ENCODE measurements around the gene CDKN1C.

DNA sequence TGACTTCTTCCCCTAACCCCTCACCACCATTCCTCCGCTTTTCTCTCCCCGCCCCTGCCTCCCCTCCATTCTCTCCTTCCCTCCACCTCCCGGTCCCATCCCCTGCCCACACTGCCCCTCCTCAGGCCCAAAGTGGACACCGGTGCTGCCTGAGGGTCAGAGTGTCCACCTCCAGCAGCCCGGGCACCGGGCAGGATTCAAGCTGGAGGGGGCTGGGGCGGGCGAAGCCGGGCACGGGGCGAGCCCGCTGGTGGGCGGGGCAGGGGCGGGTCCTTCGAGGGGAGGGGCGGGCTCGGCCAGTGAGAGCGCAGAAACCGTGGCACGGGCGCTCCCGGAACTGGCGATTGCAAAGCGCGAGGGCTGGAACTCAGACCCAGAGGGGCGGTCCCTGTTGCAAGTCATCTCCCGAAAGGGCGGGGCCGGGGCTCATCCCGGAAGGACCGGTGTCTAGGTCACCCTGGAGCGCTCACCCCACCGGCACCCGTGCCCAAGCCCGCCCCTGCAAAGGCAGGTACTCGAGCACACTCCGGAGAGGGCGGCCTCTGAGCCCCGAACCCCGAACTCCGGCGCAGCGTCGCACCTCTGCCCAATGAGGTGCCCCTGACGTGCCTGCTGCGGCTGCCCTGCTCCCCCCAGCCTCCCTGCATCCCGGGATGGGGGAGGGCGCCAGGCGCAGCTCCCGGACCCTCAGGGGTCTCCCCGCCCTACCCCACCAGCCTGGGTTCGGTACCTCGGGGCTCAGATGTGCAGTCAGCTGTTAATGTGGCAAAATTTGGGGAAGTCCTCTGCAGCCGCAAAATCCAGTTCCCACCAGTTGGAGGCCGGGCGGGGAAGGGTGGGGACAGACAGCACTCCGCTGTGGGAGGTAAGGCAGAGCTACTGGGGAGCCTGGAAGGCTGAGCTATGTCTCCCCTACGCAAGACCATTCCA, 16.5 kb upstream of the CDKN1C start:
- TF ChIP-seq POLR2AphosphoS5 (IDR thresholded peaks at IDR 0.05; ENCODE audit: low read depth, low read length) (peak; percentile 43; the same call in 1 of the 2 replicates), TAF1 (IDR thresholded peaks at IDR 0.05; ENCODE audit: borderline replicate concordance, insufficient read depth, low read length) (no peak), FOXP2 (optimal IDR thresholded peaks at IDR 0.05; ENCODE audit: borderline replicate concordance, extremely low read depth, extremely low read length, insufficient read depth) (no peak), SIN3A (IDR thresholded peaks at IDR 0.05; ENCODE audit: borderline replicate concordance, insufficient read depth, low read length) (no peak)
- TF ChIP-seq, protein P1, sequence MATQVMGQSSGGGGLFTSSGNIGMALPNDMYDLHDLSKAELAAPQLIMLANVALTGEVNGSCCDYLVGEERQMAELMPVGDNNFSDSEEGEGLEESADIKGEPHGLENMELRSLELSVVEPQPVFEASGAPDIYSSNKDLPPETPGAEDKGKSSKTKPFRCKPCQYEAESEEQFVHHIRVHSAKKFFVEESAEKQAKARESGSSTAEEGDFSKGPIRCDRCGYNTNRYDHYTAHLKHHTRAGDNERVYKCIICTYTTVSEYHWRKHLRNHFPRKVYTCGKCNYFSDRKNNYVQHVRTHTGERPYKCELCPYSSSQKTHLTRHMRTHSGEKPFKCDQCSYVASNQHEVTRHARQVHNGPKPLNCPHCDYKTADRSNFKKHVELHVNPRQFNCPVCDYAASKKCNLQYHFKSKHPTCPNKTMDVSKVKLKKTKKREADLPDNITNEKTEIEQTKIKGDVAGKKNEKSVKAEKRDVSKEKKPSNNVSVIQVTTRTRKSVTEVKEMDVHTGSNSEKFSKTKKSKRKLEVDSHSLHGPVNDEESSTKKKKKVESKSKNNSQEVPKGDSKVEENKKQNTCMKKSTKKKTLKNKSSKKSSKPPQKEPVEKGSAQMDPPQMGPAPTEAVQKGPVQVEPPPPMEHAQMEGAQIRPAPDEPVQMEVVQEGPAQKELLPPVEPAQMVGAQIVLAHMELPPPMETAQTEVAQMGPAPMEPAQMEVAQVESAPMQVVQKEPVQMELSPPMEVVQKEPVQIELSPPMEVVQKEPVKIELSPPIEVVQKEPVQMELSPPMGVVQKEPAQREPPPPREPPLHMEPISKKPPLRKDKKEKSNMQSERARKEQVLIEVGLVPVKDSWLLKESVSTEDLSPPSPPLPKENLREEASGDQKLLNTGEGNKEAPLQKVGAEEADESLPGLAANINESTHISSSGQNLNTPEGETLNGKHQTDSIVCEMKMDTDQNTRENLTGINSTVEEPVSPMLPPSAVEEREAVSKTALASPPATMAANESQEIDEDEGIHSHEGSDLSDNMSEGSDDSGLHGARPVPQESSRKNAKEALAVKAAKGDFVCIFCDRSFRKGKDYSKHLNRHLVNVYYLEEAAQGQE (IDR thresholded peaks at IDR 0.05; ENCODE audit: insufficient read depth in 1 of 2, low read depth in 2 of 2, low read length in 2 of 2), result no peak
